GM19023 (cell line): ENCODE measurements around the gene PTPA.
"Not testable (repeated sequence)": the region's sequence is repeated elsewhere in the genome, so short reads cannot be mapped to it uniquely, and the experiment has no call there.

Experiments used
- ATAC-seq: cut with Tn5 transposase; IDR thresholded peaks from one replicate; pipeline ENCODE4 v1.9.1; 2021; ENCODE audit warnings: mild to moderate bottlenecking, moderate library complexity; ENCODE audit not compliant: unreplicated experiment

The PTPA gene

DNA sequence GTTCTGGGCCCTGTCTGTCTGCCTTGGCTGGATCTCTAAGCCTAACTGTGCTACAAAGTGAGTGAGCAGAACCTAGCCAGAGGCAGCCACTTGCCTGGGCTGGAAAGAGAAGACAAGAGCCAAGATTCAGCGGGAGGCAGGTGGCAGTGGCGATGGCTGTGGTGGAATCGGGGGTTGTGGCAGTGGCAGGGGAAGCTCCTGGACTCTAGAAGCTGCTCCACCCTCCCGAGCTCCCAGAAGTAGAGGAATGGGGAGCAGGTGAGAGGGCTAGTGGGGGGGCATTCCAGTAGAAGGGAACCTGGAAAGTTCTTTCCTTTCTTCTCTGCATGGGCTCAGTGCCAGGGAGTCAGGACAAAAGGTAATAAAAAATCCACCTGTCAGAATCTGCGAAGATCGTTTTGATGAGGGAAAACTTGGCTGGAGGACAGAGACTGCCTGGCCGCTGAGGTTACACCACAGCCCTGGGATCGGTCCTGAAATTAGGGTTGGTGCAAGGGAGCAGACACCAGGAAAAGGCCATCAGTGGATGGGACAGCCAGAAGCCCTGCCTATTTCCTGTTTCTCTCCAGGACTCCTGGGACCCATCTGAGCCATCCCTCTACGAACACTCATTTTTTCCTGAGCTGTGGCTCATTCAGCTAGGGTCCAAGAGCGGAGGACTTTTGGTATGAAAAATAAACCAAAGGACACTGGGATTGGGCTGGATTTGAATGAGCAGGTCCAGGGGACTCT is 2.2 kb upstream of the PTPA start:
- ATAC-seq, result no peak

DNA sequence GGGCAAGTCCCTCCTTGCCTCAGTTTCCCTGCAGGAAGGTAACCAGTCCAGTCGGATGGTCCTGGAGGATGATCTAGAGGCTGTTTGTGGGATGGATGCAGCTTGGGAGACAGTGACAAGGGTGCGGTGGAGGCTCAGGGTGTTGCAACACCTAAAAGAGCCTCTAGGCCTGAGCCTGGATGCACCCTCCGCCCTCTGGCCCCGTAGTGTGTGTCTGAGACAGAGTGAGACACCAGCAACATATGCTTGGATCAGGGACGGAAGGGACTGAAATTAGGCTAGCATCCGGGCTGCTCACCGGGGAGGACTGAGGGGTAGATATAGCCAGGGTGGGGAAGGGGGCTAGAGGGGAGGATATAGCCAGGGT is 1.7 kb upstream of the PTPA start:
- no peak for ATAC-seq

- no peak for ATAC-seq
These were observed 1.1 kb upstream of the PTPA start for GRCh38 chr9:129109952-129110739.

GRCh38 chr9:129111528-129112151 is 425 bp downstream of the PTPA start:
- peak; percentile 4 for ATAC-seq

DNA sequence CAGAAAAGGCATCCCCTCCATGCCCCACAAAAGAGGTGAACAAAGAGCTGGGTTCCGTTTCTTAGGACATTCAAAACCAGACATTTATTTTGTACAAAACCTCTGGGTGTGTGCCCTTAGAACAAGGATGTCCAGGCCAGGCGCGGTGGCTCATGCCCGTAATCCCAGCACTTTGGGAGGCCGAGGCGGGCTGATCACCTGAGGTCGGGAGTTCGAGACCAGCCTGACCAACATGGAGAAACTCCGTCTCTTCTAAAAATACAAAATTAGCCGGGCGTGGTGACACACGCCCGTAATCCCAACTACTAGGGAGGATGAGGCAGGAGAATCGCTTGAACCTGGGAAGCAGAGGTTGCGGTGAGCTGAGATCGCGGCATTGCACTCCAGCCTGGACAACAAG is 1.3 kb downstream of the PTPA start:
- ATAC-seq, result not testable (repeated sequence)

- ATAC-seq, result no peak
These were observed 2.6 kb downstream of the PTPA start for GRCh38 chr9:129113645-129114304.

GRCh38 chr9:129118799-129119198 is 7.6 kb downstream of the PTPA start:
- no peak for ATAC-seq

- no peak for ATAC-seq
These were observed 10.3 kb downstream of the PTPA start for GRCh38 chr9:129121483-129121882.

DNA sequence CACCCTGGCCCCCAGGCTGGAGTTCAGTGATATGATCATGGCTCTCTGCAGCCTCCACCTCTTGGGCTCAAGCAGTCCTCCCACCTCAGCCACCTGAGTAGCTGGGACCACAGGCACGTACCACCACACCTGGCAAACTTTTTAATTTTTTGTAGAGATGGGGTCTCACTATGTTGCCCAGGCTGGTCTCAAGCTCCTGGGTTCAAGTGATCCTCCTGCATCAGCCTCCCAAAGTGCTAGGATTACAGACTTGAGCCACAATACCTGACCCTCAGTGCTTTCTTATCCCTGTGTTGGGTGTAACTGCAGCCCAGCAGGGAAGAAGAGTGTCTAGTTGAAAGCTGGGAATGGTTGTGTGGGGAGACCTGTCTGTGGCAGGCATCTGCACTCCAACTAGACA is 10.9 kb downstream of the PTPA start:
- ATAC-seq, result no peak

DNA sequence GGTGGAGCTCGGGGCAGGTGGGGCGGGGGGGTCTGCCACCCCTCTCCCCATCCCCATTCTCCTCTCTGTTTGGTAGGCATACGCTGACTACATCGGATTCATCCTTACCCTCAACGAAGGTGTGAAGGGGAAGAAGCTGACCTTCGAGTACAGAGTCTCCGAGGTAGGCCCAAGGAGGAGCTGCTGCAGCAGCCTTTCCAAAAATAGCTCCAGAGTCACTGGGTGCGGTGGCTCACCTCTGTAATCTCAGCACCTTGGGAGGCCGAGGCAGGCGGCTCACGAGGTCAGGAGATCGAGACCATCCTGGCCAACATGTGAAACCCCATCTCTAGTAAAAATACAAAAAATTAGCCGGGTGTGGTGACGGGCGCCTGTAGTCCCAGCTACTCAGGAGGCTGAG is 11.8 kb downstream of the PTPA start:
- not testable (repeated sequence) for ATAC-seq

DNA sequence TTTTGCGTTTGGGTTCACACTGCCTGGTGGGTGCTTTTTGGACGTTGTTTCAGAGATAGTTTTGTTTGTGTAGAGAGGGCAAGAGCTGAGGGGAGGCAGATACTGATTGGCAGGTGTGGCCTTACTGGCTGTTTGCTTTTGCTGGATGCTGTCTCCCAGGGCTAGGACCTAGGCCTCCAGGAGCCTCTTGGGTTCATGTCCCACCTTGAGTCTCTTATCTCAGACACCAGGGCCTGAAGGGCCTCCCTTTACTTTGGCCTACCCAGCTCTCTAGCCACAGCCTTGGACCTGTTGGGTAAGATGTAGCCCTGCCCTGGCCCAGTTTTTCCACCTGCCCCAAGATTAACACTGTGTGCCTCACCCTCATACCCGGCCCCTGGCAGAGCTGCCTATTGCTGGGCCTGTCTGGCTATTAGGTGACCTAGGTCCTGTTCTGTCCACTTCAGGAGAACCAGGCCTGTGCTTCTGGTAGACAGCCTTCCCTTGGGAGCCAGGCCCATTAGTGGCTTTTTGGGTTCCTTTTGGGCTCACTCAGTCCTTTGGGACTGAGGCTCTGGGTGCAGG is 13.4 kb downstream of the PTPA start:
- no peak for ATAC-seq

DNA sequence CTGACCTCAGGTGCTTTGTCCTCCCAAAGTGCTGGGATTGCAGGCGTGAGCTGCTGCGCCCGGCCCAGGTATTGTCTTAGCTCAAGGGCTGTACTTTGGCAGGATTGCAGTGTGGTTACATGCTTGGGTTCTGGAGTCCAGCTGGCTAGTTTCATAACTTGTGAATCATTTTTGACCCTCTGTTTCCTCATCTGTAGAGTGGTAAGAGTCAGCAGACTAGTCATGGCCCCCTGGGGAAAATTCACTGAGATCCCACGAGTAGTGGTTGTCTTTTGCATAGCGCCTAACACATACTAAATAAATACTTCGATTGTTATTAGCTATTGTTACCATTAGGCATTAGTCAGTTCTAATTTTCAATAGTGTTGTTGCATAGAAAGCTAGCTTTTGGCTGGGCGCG is 14.3 kb downstream of the PTPA start:
- ATAC-seq, result no peak

DNA sequence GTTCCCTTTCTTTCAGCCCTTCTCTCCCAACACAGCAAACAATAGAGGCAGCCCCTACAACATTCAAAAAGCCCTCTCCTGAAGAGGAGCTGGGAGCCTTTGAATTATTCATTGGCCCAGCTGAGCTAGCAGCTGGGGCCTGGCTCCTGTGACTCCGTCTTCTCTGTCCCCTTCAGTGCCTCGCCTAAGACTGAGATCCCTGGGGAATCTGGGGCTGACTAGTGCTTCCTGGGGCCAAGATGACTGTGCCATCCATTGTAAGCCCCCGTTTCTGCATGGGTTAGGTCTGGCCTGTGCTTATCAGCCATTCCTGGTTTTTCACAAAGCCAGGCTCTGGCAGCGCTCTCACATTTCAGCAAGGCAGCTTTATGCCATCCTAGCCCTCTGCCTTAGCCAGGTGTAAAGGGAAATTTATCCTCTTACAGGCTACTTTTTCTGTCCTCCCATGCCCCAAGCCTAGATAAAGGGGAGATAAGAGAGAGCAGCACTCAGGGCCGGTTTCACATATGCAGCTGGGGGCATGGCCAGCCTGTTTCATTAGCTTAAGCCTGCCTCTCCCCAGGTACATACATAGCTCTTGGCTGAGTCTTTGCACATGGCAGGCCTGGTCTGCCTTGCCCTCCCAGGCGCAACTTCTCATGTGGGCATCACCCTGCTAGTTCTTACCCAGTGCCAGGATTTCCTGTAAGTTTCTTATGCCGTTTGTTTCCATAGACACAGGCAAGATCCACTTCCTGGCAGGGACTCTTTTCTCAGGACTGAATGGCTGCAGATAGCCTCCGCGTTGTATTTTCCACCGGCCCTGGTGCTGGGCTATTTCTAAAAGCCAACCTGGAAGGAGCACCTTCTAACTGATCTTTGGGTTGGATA is 15.8 kb downstream of the PTPA start:
- no peak for ATAC-seq

GRCh38 chr9:129128689-129129088 is 17.5 kb downstream of the PTPA start:
- ATAC-seq, result no peak

DNA sequence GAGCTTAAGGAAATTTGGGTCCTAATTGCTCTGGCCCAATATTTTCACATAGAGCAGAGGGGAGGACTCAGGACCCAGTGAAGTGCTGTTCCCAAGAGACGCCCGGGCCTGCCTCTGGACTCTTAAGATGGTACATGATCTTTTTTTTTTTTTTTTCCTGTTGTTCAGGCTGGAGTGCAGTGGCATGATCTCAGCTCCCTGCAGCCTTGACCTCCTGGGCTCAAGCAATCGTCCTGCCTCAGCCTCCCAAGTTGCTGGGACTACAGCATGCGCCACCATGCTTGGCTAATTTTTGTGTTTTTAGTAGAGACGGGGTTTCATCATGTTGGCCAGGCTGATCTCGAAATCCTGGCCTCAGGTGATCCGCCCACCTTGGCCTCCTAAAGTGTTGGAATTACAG is 19.1 kb downstream of the PTPA start:
- not testable (repeated sequence) for ATAC-seq

DNA sequence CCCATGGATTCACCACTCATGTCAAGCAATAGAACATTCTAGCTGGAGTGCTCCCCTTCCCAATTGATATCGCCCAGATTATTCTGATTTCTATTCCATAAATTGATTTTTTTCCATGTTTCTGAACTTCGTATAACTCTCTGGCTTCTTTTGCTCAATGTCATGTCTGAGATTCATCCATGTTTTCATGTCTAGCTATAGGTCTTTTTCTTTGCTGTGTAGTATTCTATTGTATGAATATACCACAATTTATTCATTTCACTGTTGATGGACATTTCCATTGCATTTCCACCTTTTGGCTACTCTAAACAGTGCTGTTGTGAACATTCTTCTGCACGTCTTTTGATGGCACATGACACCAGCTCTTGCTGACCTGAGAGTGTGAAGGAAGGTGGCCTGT is 19.6 kb downstream of the PTPA start:
- no peak for ATAC-seq

DNA sequence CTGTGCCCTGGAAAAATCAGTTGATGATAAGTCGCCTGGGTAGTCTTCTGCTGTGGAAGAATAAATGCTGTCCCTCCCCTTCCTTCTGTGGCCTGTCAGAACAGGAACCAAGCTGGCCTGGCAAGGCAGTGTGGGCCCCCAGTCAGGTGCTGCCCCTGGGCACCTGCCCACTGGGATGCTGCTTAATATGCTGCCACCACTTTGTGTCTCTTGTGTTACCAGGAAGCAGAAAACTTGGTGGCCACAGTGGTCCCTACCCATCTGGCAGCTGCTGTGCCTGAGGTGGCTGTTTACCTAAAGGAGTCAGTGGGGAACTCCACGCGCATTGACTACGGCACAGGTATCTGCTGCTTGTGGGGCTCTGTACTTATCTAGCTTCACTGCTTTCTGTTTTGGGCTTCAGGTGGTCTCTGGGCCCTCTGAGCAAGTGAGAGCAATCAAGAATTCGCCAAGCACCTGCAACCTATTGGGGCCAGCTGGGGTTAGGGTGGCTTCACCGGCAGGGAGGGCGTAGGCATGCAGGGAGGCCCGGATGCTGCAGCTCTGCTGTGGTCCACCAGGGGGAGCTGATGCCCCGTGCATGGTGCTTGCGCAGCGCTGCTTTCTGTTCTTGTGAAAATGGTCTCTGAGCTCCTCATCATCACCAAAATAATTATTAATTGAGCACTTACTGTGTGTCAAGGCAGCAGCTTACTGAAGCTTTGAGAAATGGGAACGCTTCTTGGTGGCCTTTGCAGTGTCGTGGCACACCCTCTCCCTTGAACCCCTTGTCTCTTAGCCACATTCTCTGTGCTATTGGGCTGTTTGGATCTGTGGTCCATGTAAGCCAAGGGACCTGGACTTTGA is 20.3 kb downstream of the PTPA start:
- peak; percentile 78 for ATAC-seq

GRCh38 chr9:129133082-129133481 is 21.9 kb downstream of the PTPA start:
- ATAC-seq, result no peak

GRCh38 chr9:129135476-129135875 is 24.3 kb downstream of the PTPA start:
- ATAC-seq, result no peak
